Breast epithelium (tissue), 3 donors: ENCODE results near the gene BCL2L13.
A peak's percentile ranks its signal among the peaks of the same experiment; 100 is the strongest.

Experiments
- CTCF ChIP-seq, 3 donors: fragments of 450-650 bp; IDR thresholded peaks; one replicate each; pipeline ENCODE4 v1.5.1; 2016 to 2017; ENCODE audit warnings: antibody characterized with exemption in 3 of 3, mild to moderate bottlenecking in 3 of 3, moderate library complexity in 3 of 3
- POLR2A ChIP-seq: fragments of 450-650 bp; IDR thresholded peaks from one replicate; pipeline ENCODE4 v1.6.1; 2016; ENCODE audit warnings: antibody characterized with exemption, mild to moderate bottlenecking, moderate library complexity
- POLR2AphosphoS5 ChIP-seq, 3 donors: sonication (generic); formaldehyde crosslinking; IDR thresholded peaks; one replicate each; pipeline ENCODE4 v1.6.1; 2017; ENCODE audit warnings: antibody characterized with exemption in 3 of 3

GRCh38 chr22:17705951-17706900, 67.7 kb downstream of the BCL2L13 start:
- TF ChIP-seq CTCF (IDR thresholded peaks at IDR 0.05) (no peak), POLR2A (no peak), POLR2AphosphoS5 (IDR thresholded peaks at IDR 0.05) (peak in 1 of 3 donors; percentile 70)
